AG09319 (cell line): ENCODE measurements around the gene TMEM255B.

Source experiments
- DNase-seq: peaks from one replicate; pipeline ENCODE4 v3.0.0-alpha.2; 2010; ENCODE audit warnings: low read depth; ENCODE audit errors: extremely low read depth
- TF ChIP-seq, protein P1 (sequence below): IDR thresholded peaks from 2 replicates; pipeline ENCODE4 v1.5.1; 2011; ENCODE audit warnings: low read depth, mild to moderate bottlenecking, inconsistent platforms, low read length, moderate library complexity

TMEM255B gene

DNA sequence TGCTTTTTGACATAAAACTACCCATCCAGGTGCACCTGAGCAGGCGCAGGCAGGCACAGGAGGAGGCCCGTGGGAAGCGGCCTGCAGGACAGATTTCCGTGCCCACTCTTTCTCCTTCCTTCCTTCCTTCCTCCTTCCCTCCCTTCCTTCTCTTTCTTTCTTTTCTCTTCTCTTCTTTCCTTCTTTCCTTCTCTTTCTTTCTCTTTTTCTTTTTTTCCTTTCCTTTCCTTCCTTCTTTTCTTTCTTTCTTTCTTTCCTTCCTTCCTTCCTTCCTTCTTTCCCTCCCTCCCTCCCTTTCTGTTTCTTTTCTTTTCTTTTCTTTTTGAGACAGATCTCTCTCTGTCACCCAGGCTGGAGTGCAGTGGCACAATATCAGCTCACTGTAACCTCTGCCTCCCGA, 21.2 kb upstream of the TMEM255B start:
- no peak for DNase-seq
- TF ChIP-seq, protein P1, sequence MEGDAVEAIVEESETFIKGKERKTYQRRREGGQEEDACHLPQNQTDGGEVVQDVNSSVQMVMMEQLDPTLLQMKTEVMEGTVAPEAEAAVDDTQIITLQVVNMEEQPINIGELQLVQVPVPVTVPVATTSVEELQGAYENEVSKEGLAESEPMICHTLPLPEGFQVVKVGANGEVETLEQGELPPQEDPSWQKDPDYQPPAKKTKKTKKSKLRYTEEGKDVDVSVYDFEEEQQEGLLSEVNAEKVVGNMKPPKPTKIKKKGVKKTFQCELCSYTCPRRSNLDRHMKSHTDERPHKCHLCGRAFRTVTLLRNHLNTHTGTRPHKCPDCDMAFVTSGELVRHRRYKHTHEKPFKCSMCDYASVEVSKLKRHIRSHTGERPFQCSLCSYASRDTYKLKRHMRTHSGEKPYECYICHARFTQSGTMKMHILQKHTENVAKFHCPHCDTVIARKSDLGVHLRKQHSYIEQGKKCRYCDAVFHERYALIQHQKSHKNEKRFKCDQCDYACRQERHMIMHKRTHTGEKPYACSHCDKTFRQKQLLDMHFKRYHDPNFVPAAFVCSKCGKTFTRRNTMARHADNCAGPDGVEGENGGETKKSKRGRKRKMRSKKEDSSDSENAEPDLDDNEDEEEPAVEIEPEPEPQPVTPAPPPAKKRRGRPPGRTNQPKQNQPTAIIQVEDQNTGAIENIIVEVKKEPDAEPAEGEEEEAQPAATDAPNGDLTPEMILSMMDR, result no peak

DNA sequence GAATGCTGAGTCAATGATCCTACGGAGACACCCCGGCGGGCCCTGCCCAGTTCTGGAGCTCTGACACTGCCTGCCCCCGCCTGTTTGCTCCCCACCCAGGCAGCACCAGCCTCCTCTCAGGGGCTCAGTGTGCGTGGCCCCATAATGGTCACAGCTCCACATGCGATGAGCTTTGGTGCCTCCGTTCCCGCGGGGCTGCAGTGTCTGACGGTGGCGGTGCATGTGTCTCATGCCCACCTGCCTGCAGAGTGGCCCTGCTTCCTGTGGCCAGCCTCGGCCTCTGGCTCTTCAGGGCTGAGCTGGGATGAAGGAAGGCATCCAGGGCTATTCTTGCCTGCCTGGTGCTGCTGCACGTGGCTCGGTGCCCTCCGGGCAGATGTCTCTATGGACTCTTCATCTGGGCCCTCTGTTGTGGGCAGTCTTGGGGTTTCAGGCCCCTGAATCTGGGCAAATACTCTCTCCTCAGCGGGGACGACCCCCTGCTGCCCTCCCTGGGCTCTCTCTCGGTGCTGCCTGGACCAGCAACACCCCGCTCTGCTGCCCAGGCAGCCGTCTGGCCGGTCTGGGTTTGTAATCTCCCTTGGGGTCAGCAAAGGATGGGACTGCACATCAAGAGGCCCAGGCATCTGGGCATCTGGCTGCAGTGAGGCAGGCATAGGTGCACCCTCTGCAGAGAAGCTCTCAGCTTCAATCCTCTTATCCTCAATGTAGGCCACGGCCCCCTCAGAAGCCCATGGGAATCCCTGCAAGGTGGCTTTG, 19.3 kb upstream of the TMEM255B start:
- DNase-seq, result no peak
- TF ChIP-seq, protein P1, result no peak

DNA sequence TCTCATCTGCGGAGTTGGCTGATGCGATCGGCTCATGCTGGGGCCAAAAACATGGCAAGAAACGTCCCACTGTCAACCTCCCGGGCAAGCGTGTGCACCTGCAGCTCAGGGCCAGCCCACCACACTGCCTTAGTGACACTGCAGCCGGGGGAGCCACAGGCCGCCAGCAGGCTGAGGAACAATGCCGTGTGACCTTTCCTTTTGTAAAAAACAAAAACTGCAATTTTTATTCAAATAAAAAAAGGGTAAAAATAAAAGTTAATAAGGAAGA, 18.8 kb upstream of the TMEM255B start:
- DNase-seq, result no peak
- TF ChIP-seq, protein P1, result no peak

DNA sequence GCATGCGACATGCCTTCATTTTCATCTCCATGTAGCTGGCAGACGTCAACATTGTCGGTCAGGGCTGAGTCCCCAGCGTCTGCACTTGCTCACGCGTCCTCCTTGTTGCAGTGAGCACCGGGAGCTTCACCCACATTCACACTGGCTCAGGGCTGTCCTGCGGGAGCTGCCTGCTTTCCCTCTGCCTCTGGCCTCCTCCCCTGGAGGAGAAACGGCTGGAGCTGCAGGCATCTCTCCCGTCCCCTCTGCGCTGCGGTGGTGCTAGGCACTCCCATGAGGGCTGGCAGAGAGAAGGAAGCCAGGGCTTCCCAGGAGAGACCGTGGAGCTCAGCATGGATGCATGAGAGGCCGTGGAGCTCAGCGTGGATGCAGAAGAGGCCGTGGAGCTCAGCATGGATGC, 18.4 kb upstream of the TMEM255B start:
- TF ChIP-seq, protein P1, result no peak
- no peak for DNase-seq

DNA sequence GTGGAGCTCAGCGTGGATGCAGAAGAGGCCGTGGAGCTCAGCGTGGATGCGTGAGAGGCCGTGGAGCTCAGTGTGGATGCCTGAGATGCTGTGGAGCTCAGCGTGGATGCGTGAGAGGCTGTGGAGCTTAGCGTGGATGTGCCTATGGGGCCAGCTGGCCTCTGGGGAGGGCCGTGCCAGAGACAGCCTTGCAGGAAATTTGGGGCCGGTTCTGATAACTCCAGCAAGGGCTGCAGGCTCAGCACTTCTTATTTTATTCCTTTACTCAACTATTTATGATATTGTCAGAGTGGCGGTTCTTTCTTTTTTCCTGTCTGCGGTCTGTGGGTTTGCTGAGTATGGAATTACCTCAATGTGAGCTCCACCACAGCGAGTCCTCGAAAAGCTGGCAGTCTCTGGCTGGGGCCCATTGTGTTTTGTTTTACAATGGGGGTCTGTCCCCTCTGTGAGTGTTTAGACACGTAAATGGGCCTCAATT, 17.8 kb upstream of the TMEM255B start:
- DNase-seq, result no peak
- TF ChIP-seq, protein P1, result no peak

DNA sequence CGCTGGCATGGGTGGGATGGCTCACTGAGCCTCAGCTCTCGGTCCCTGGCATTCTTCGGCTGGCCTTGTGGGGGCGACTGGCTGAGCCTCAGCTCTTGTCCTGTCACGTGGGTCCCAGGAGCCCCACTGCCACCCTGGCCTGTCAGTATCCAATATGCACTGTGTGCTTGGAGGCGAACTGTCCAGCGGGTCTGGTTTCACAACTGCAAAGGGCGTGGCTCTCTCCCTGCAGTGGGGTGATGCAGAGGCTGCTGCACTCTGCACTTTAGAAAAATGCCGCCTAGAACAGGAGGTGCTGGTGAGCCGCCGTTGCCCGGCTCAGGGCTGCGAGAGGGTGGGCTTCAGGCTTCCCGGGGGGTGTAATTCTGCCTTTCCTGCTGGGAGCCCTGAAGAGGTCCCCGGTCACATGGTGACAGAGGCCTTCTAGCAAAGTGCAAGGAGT, 17.0 kb upstream of the TMEM255B start:
- no peak for DNase-seq
- TF ChIP-seq, protein P1, result no peak; the same call in 1 of the 2 replicates

DNA sequence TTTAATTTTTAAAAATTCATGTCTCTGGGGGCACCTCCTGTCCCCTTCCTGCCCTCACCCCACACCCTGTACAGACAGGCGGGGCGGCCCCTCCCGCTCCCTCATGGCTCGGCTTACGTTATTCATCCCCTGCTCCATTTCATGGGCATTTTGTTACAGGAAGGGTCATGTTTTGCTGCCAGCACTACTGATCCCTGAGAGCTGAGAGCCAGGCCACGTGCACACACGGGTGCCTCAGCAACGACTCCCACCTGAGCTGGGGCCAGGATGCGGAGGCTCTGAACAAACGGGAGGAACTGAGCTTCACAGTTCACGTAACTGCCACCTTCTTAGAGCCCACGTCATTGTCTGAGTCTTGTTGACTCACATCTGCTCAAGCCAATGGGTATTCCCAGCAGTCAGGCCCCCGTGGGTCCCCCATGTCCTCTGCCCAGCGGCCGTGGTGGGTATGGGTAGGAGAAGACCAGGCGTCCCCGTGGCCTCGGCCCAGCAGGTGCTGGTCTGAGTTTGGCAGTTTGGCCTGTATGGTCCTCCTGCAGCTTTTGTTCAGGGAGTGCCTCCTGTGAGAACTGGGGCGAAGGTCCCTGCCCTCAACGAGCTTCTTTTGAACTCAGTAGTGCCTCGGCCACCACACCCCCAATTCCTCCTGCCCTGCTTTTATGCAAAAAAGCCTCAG, 16.4 kb upstream of the TMEM255B start:
- no peak for DNase-seq

More for the DNA sequence above, 16.4 kb upstream of the TMEM255B start:
- TF ChIP-seq, protein P1, result no peak
